Left lung (tissue), 10 donors: ENCODE measurements around the gene TXNDC8. TPM values are rescaled to one million over a fixed set of nuclear protein-coding genes. Genes with fewer than 3 reads are reported as not detected.
A peak's percentile ranks its signal among the peaks of the same experiment; 100 is the strongest.

ENCODE experiments used
- ATAC-seq: fragments of 200-7000 bp; cut with Tn5 transposase; one replicate; pipeline ENCODE4 v1.9.1; 2020; ENCODE audit warnings: moderate library complexity
- DNase-seq, 4 donors: peaks; one replicate each; pipeline ENCODE4 v3.0.0-alpha.2; 2013 to 2020
- H3K27ac ChIP-seq, 2 donors: fragments of 200-600 bp; sonication (generic) in 1 of 2; one replicate each; pipeline versions ENCODE4 v1.5.0 to v1.8.0; 2020 to 2021
- H3K27me3 ChIP-seq, 2 donors: fragments of 200-600 bp; sonication (generic) in 1 of 2; one replicate each; pipeline versions ENCODE4 v1.5.0 to v1.8.0; 2020 to 2021
- H3K36me3 ChIP-seq, 2 donors: fragments of 200-600 bp; sonication (generic) in 1 of 2; one replicate each; pipeline versions ENCODE4 v1.5.0 to v1.8.0; 2020 to 2021
- H3K4me1 ChIP-seq, 2 donors: fragments of 200-600 bp; one replicate each; pipeline ENCODE4 v1.8.0; 2021
- H3K4me3 ChIP-seq, 2 donors: fragments of 200-600 bp; sonication (generic) in 1 of 2; one replicate each; pipeline versions ENCODE4 v1.5.0 to v1.8.0; 2020 to 2021; ENCODE audit warnings: mild to moderate bottlenecking in 1 of 2
- H3K9me3 ChIP-seq, 2 donors: fragments of 200-600 bp; sonication (generic) in 1 of 2; one replicate each; pipeline versions ENCODE4 v1.5.0 to v1.8.0; 2020 to 2021
- CTCF ChIP-seq, 2 donors: fragments of 200-600 bp; sonication (generic) in 1 of 2; IDR thresholded peaks; one replicate each; pipeline versions ENCODE4 v1.5.0 to v1.8.0; 2021; ENCODE audit warnings: antibody characterized with exemption in 2 of 2
- intact Hi-C, 2 donors: fragments of 100-400 bp; cut with DNase I; formaldehyde crosslinking; loops; one replicate each; pipeline versions ENCODE4 v1.11.2 to v1.14.2; 2022
- polyA plus RNA-seq, 6 donors: library from polyadenylated mRNA; unstranded; fragments of 120-200 nt; gene quantifications; one replicate each; pipeline ENCODE4 v1.2.1, GENCODE V29; 2013; ENCODE audit not compliant: insufficient read length in 6 of 6
- total RNA-seq, 2 donors: library from RNA; stranded (reverse); fragmentation: NEBNext Ultra II Directional; extraction: Animal tissue kit (Norgen Biotek cat#: 25700); gene quantifications; one replicate each; pipeline ENCODE4 v1.2.1, GENCODE V29; 2021
- donor health status: DM: no; HTN: yes; CAD: no.
- donor health status: DM: no; HTN: no; CAD: no.

Gene TXNDC8
- total and polyA plus RNA-seq, 8 donors, result not detected

GRCh38 chr9:110329639-110330230, 7.9 kb downstream of the TXNDC8 start:
- ATAC-seq, result peak; percentile 60
- H3K27me3 ChIP-seq, result no peaks in the 10 kb centered on the region
- no peak for TF ChIP-seq CTCF (IDR thresholded peaks at IDR 0.05)
- H3K27ac ChIP-seq, result no peak overlapping the region
- H3K9me3 ChIP-seq, result no peaks in the 10 kb centered on the region
- peak in 1 of 4 donors; percentile 42 for DNase-seq
- intact Hi-C loops, result no loop called here
- no peak overlapping the region for H3K4me3 ChIP-seq
- H3K4me1 ChIP-seq, result peaks cover 0 to 6% of the 10 kb centered on the region in 2 donors
- H3K36me3 ChIP-seq, result no peaks in the 10 kb centered on the region

- no peak overlapping the region for H3K4me3 ChIP-seq
- ATAC-seq, result no peak
- TF ChIP-seq CTCF (IDR thresholded peaks at IDR 0.05), result no peak
- H3K27ac ChIP-seq, result no peak overlapping the region
- H3K9me3 ChIP-seq, result no peaks in the 10 kb centered on the region
- peaks cover 0 to 6% of the 10 kb centered on the region in 2 donors for H3K4me1 ChIP-seq
- no peaks in the 10 kb centered on the region for H3K36me3 ChIP-seq
- no peak for DNase-seq
- intact Hi-C loops, result no loop called here
- H3K27me3 ChIP-seq, result no peaks in the 10 kb centered on the region
These were observed 8.9 kb downstream of the TXNDC8 start for GRCh38 chr9:110328763-110329162.

- no peak for ATAC-seq
- intact Hi-C loops, result no loop called here
- TF ChIP-seq CTCF (IDR thresholded peaks at IDR 0.05), result no peak
- no peaks in the 10 kb centered on the region for H3K36me3 ChIP-seq
- DNase-seq, result no peak
- no peaks in the 10 kb centered on the region for H3K9me3 ChIP-seq
- no peaks in the 10 kb centered on the region for H3K27me3 ChIP-seq
- no peak overlapping the region for H3K4me3 ChIP-seq
- no peak overlapping the region for H3K27ac ChIP-seq
- H3K4me1 ChIP-seq, result peaks cover 0 to 6% of the 10 kb centered on the region in 2 donors
These were observed 9.9 kb downstream of the TXNDC8 start for GRCh38 chr9:110327716-110328115.

GRCh38 chr9:110323818-110324217, 13.8 kb downstream of the TXNDC8 start:
- Histone ChIP-seq H3K27me3 (no peaks in the 10 kb centered on the region), H3K4me1 (no peaks in the 10 kb centered on the region), H3K9me3 (no peaks in the 10 kb centered on the region), H3K27ac (no peak overlapping the region), H3K36me3 (no peaks in the 10 kb centered on the region), H3K4me3 (no peak overlapping the region)
- no peak for ATAC-seq
- DNase-seq, result no peak
- TF ChIP-seq CTCF (IDR thresholded peaks at IDR 0.05), result no peak
- intact Hi-C loops, result no loop called here

- peaks cover 0 to 8% of the 10 kb centered on the region in 2 donors for H3K4me1 ChIP-seq
- no peaks in the 10 kb centered on the region for H3K9me3 ChIP-seq
- TF ChIP-seq CTCF (IDR thresholded peaks at IDR 0.05), result no peak
- no peak overlapping the region for H3K4me3 ChIP-seq
- no peak for ATAC-seq
- H3K27ac ChIP-seq, result no peak overlapping the region
- intact Hi-C loops, result no loop called here
- H3K27me3 ChIP-seq, result no peaks in the 10 kb centered on the region
- no peaks in the 10 kb centered on the region for H3K36me3 ChIP-seq
- DNase-seq, result no peak
These were observed 16.8 kb downstream of the TXNDC8 start for GRCh38 chr9:110320651-110321445.
